Memory B cell (primary cell): ENCODE data around the gene KRTAP2-1.
"Not testable (repeated sequence)": the region's sequence is repeated elsewhere in the genome, so short reads cannot be mapped to it uniquely, and the experiment has no call there.

Experiments
- ATAC-seq: fragments of 150-1000 bp; cut with Tn5 transposase; 2 replicates; pipeline ENCODE4 v1.10.0; 2021; ENCODE audit warnings: low read depth, mild to moderate bottlenecking, moderate library complexity
- DNase-seq, 2 donors: peaks; one replicate each; pipeline ENCODE4 v3.0.0; 2022; ENCODE audit warnings: low spot score in 2 of 2
- H3K27ac Mint-ChIP-seq: one replicate; pipeline ENCODE4 v1.8.0; 2022; ENCODE audit warnings: mild to moderate bottlenecking, moderate library complexity, mixed read lengths
- H3K27me3 Mint-ChIP-seq: one replicate; pipeline ENCODE4 v1.8.0; 2022; ENCODE audit warnings: mixed read lengths
- H3K36me3 Mint-ChIP-seq: one replicate; pipeline ENCODE4 v1.8.0; 2022; ENCODE audit warnings: mild to moderate bottlenecking, mixed read lengths
- H3K4me1 Mint-ChIP-seq: one replicate; pipeline ENCODE4 v1.8.0; 2022; ENCODE audit warnings: mixed read lengths
- H3K4me3 Mint-ChIP-seq: one replicate; pipeline ENCODE4 v1.8.0; 2022; ENCODE audit warnings: mild to moderate bottlenecking, moderate library complexity, mixed read lengths
- H3K9me3 Mint-ChIP-seq: one replicate; pipeline ENCODE4 v1.8.0; 2022; ENCODE audit warnings: mixed read lengths

The KRTAP2-1 gene

DNA sequence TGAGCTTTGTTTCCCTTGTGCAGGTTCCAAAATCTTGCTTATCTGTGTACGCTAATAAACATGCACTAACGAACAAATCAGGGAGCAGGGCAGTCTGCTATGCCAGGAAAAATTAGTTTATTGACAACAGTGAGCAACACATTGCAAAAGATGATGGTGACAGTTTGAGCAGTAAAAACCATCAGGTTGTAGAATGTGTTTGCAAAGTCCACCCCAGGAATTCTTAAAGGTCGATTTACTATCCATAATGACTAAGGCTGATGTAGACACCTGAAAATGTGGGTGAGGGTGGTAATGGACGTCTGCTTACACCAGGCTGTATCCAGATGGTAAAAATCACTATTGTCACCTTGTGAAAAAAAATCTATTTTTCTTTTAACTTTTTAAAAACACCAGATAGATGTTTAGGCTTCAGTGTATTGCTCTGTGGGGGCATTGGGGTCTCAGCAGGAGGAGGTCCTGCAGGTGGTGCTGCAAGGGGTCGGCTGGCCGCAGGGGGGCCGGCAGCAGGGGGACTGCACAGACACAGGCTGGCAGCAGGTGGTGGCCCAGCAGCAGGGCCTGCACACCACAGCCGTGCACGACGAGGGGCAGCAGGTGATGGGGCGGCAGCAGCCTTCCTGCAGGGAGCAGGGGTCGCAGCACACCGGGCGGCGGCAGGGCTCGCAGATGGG lies 18.0 kb upstream of the KRTAP2-1 start:
- not testable (repeated sequence) for H3K4me1 Mint-ChIP-seq, H3K27ac Mint-ChIP-seq, H3K36me3 Mint-ChIP-seq, ATAC-seq, DNase-seq, H3K9me3 Mint-ChIP-seq, H3K4me3 Mint-ChIP-seq
- peaks cover 19% of the 10 kb centered on the region for H3K27me3 Mint-ChIP-seq

DNA sequence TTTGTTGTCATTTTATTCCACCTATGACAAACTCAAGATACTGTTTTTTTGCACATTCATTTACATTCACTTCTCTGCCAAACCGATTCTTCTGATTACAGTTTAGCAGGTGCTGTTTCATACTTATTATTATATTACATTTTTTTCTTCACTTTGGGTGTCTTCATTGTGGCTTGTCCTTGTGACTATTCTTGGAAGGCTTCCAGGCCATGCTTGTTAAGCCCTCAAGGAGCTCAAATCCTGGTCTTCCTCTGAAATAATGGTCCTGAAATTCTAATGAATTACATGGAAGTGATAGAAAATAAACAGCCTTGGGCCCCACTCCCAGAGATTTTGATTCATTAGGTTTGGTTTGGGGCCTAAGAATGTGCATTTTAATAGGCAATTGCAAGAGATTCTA lies 17.2 kb upstream of the KRTAP2-1 start:
- no peaks in the 10 kb centered on the region for H3K4me1 Mint-ChIP-seq
- H3K27me3 Mint-ChIP-seq, result peaks cover 20% of the 10 kb centered on the region
- ATAC-seq (no peak), DNase-seq (no peak)
- no peak overlapping the region for H3K4me3 Mint-ChIP-seq
- H3K36me3 Mint-ChIP-seq, result no peaks in the 10 kb centered on the region
- H3K27ac Mint-ChIP-seq, result no peak overlapping the region
- H3K9me3 Mint-ChIP-seq, result no peaks in the 10 kb centered on the region

DNA sequence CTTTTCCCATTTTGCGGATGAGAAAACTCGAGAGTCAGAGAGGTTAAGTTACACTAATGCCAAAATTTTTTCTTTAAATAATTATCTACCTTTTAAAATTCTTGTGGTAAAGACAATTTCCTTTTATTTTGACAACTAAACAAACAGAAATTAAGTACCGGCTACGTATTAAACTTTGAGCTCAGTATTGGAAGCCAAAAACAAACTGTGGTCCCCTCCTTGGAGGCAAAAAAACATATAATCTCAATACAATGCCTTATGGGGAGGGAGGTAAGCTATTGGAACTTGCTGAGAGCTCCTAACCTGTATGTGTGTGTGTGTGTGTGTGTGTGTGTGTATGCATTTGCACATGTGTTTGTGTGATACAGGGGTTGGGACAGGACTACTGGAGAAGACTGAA lies 16.3 kb upstream of the KRTAP2-1 start:
- DNase-seq (no peak), ATAC-seq (no peak)
- no peaks in the 10 kb centered on the region for H3K4me1 Mint-ChIP-seq
- no peaks in the 10 kb centered on the region for H3K9me3 Mint-ChIP-seq
- H3K36me3 Mint-ChIP-seq, result no peaks in the 10 kb centered on the region
- H3K27me3 Mint-ChIP-seq, result peaks cover 20% of the 10 kb centered on the region
- H3K27ac Mint-ChIP-seq, result no peak overlapping the region
- no peak overlapping the region for H3K4me3 Mint-ChIP-seq

DNA sequence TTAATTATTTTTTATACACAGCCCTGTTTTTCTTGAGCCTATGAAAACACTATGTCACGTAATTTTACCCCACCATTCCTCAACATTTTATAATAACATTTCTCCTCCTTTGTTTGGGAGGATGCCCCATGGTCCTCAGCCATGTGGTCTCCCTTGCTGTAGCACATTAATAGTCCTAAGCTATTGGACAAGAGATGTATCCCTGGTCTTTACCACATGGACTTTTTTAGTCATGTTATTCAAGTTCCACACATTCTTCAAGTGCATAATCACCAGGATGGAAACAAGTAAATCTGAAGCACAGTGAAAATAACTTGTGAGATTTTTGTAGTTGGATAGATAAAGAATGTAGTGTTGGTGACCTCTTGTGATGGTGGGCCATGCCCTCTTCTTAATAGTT lies 14.8 kb upstream of the KRTAP2-1 start:
- H3K36me3 Mint-ChIP-seq, result peaks cover 2% of the 10 kb centered on the region
- DNase-seq, result no peak
- no peak overlapping the region for H3K27ac Mint-ChIP-seq
- no peaks in the 10 kb centered on the region for H3K4me1 Mint-ChIP-seq
- peaks cover 2% of the 10 kb centered on the region for H3K9me3 Mint-ChIP-seq
- H3K27me3 Mint-ChIP-seq, result peaks cover 25% of the 10 kb centered on the region
- ATAC-seq, result no peak
- no peak overlapping the region for H3K4me3 Mint-ChIP-seq

DNA sequence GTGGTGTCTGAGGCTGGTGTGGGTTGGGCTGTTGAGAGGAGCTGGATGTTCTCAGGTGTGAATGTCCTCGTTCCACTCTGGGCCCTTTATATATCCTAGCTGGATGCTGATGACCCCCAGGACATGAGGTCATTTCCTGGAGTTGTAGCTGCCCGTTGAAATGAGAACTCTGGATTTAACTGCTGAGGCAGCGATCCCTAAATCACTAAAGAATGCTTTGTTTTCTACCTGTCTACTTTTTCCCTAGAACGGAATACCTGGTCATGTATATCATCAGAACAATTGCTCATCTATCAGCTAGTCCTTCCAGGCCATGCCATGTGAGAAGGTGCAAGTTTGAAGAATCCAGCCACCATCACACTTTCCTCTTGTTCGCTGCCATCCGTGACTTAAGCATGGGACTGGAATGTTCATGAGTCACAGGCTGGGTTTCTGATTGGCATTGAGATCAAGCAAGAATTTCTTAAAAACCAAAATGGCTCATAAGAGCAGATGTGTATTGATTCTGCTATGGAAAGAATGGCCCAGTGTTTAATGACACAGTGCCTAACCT lies 13.0 kb upstream of the KRTAP2-1 start, which contains the start of gene KRTAP2-3:
KRTAP2-3 (minus strand) TSS at position 63 of the 553 bp plus-strand sequence. CDS start 64 bp downstream, outside the sequence.
- ATAC-seq (no peak), DNase-seq (no peak)
- H3K27ac Mint-ChIP-seq, result no peak within 1 kb of the TSS
- H3K36me3 Mint-ChIP-seq, result peaks cover 2% of the 10 kb centered on the region
- H3K9me3 Mint-ChIP-seq, result peaks cover 2% of the 10 kb centered on the region
- H3K4me1 Mint-ChIP-seq, result no peaks in the 10 kb centered on the region
- no peak within 1 kb of the TSS for H3K4me3 Mint-ChIP-seq
- H3K27me3 Mint-ChIP-seq, result peaks cover 21% of the 10 kb centered on the region

DNA sequence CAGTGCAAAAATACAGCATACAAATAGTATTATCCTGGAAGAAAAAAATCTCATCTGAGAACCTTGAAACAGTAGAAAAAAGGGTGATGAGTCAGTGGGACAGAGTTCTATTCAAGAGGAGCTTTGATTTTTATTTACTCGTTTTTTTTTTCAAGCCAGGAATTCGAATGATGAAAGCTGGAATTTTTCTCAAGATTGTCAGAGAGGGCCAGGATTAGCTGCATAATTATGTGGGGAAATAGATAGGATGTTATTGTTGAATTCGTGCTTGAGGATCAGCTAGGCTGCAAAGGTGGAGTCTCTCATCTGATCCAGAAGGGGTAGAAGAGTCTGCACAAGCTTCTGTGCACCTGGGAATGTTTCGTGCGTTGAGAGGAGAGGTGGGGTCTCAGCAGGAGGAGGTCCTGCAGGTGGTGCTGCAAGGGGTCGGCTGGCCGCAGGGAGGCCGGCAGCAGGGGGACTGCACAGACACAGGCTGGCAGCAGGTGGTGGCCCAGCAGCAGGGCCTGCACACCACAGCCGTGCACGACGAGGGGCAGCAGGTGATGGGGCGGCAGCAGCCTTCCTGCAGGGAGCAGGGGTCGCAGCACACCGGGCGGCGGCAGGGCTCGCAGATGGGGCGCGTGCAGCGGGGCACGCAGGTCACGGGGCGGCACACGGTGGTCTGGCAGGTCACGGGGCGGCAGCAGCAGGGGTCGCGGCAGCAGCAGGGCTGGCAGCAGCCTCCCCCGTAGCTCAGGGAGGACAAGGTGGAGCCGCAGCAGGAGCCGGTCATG lies 12.3 kb upstream of the KRTAP2-1 start:
- ATAC-seq, H3K4me3 Mint-ChIP-seq, H3K9me3 Mint-ChIP-seq, H3K27ac Mint-ChIP-seq, H3K36me3 Mint-ChIP-seq, H3K4me1 Mint-ChIP-seq, DNase-seq: not testable (repeated sequence)
- peaks cover 21% of the 10 kb centered on the region for H3K27me3 Mint-ChIP-seq

DNA sequence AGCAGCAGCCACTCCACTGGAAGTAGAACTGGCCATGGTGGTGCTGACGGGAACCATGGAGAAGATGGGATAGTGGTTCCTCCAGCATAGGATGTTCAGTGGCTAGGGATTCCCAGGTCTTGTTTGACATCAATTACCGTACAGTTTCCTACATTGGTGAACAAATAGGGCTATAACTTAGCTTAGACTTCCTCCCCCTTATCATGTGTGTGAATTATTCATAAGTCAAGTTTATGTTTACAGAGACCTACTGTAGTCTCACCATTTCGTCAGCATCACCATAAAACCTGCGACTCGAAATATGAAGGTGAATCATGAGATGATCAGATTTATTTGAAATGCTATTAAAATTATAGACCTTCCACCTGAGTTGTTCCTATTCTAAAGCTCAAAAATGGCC lies 11.6 kb upstream of the KRTAP2-1 start:
- ATAC-seq (no peak), DNase-seq (no peak)
- H3K27ac Mint-ChIP-seq, result no peak overlapping the region
- peaks cover 24% of the 10 kb centered on the region for H3K27me3 Mint-ChIP-seq
- peaks cover 2% of the 10 kb centered on the region for H3K36me3 Mint-ChIP-seq
- no peak overlapping the region for H3K4me3 Mint-ChIP-seq
- H3K9me3 Mint-ChIP-seq, result peaks cover 2% of the 10 kb centered on the region
- no peaks in the 10 kb centered on the region for H3K4me1 Mint-ChIP-seq

DNA sequence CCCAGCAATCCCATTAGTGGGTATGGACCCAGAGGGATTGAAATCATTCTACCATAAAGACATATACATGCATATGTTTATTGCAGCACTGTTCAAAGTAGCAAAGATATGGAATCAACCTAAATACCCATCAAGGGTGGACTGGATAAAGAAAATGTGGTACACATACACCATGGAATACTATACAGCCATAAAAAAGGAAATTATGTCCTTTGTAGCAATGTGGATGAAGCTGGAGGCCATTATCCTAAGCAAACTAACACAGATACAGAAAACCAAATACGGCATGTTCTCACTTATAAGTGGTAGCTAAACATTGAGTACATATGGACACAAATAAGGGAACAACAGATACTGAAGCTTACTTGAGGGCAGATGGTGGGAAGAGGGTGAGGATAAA lies 10.4 kb upstream of the KRTAP2-1 start:
- Mint-ChIP-seq H3K4me3 (no peak overlapping the region), H3K27me3 (peaks cover 22% of the 10 kb centered on the region), H3K36me3 (peaks cover 2% of the 10 kb centered on the region), H3K9me3 (peaks cover 7% of the 10 kb centered on the region), H3K27ac (no peak overlapping the region), H3K4me1 (no peaks in the 10 kb centered on the region)
- no peak for DNase-seq
- no peak for ATAC-seq

DNA sequence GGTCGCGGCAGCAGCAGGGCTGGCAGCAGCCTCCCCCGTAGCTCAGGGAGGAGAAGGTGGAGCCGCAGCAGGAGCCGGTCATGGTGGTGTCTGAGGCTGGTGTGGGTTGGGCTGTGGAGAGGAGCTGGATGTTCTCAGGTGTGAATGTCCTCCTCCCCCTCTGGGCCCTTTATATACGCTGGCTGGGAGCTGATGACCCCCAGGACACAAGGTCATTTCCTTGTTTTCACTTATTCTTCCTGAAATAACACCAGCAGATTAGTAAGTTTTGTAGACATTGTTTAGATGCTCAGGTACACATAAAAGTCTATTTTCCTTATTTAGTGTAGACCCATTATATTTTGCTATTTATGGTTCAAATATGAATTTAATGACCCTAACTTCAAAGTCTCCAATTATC lies 8.0 kb upstream of the KRTAP2-1 start, which contains the start of gene KRTAP2-2:
KRTAP2-2 (minus strand) TSS at position 101 of the 400 bp plus-strand sequence; CDS start at position 82, 19 bp downstream.
- peaks cover 18% of the 10 kb centered on the region for H3K27me3 Mint-ChIP-seq
- not testable (repeated sequence) for H3K9me3 Mint-ChIP-seq, ATAC-seq, H3K4me1 Mint-ChIP-seq, H3K4me3 Mint-ChIP-seq, H3K27ac Mint-ChIP-seq, DNase-seq, H3K36me3 Mint-ChIP-seq

DNA sequence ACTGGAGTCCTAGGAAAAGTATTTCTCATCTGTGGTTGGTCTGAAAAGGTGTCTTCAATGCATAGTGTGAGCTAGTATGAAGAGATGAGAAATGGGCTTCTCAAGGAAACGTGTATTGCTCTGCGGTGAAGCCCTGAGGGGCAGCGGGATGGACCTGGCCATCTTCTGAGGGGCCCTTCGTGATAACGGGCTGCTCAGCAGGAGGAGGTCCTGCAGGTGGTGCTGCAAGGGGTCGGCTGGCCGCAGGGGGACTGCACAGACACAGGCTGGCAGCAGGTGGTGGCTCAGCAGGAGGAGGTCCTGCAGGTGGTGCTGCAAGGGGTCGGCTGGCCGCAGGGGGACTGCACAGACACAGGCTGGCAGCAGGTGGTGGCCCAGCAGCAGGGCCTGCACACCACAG lies 7.4 kb upstream of the KRTAP2-1 start:
- H3K4me3 Mint-ChIP-seq, H3K4me1 Mint-ChIP-seq, H3K27ac Mint-ChIP-seq, H3K9me3 Mint-ChIP-seq, H3K36me3 Mint-ChIP-seq, DNase-seq, ATAC-seq: not testable (repeated sequence)
- H3K27me3 Mint-ChIP-seq, result peaks cover 17% of the 10 kb centered on the region

DNA sequence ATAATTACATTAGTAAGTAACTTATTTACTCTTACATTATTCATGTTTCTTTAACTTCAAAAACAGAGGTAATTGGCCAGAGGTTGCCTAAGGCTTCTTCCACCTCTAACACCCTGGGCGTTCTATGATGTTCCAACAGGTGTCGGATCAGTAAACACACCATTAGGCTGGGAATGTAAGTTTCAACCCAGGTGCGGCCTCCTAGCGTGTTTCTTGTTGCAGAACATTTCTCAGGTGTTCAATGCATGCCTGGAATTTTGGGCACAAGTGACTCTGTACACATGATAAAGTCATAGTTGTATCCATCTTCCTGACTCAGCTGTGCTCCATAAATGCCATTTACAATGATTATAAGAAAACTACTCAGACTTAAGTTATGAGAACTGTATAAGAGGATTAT lies 6.9 kb upstream of the KRTAP2-1 start:
- Mint-ChIP-seq H3K4me1 (no peaks in the 10 kb centered on the region), H3K27ac (no peak overlapping the region), H3K4me3 (no peak overlapping the region), H3K9me3 (peaks cover 7% of the 10 kb centered on the region), H3K27me3 (peaks cover 14% of the 10 kb centered on the region), H3K36me3 (peaks cover 2% of the 10 kb centered on the region)
- ATAC-seq, result no peak
- no peak for DNase-seq

DNA sequence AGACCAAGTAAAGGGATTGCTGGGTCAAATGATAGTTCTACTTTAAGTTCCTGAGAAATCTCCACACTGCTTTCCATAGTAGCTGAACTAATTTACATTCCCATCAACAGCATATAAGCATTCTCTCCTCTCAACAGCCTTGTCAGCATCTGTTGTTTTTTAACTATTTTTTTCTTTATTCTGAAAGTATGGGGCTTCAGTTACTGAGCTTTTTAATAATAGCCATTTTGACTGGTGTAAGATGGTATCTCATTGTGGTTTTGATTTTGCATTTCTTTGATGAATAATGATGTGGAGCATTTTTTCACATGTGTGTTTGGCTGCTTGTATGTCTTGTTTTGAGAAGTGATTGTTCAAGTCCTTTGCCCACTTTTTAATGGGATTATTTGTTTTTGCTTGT lies 5.5 kb upstream of the KRTAP2-1 start:
- no peaks in the 10 kb centered on the region for H3K36me3 Mint-ChIP-seq
- peaks cover 5% of the 10 kb centered on the region for H3K9me3 Mint-ChIP-seq
- H3K27ac Mint-ChIP-seq, result no peak overlapping the region
- DNase-seq (no peak), ATAC-seq (no peak)
- H3K4me3 Mint-ChIP-seq, result no peak overlapping the region
- peaks cover 9% of the 10 kb centered on the region for H3K27me3 Mint-ChIP-seq
- H3K4me1 Mint-ChIP-seq, result no peaks in the 10 kb centered on the region

DNA sequence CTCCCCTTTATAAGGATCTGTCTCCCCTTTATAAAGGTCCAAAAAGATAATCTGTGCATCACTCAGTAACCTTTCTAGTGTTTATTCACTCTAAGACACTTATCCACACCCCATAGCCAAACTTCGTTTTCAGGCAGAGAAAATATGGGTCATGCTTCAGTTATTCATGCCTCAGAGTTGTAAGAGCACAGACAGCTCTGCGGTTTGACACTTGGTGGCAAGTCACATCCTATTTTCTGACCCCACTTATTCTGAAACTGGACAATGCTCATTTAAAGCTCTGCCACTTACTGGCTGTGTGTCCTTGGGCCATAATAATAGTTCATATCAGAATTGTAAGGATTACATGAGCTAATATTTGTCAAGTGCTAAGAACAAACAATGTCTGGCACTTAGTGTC lies 2.0 kb upstream of the KRTAP2-1 start:
- DNase-seq (no peak), ATAC-seq (no peak)
- Mint-ChIP-seq H3K4me1 (peaks cover 2% of the 10 kb centered on the region), H3K4me3 (no peak overlapping the region), H3K27ac (no peak overlapping the region), H3K36me3 (no peaks in the 10 kb centered on the region), H3K27me3 (peaks cover 4% of the 10 kb centered on the region), H3K9me3 (peaks cover 5% of the 10 kb centered on the region)

DNA sequence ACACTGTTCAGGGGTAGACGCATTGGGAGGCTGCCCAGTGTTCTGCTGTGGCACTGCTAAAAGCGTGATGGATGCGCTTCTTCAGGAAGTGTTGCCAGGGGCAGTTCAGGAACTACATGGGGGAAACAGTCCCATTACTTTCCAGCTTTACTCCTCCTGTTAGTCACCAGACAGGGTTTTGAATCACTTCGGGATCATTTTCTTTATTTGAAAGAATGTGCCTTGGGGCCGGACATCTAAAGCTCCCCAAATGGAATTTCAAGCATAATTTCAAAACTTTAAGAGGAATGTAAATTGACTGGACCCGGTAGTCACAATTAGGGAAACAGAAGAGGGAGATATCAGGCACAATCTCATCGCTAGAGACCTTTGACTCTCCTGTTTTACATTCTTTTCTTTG lies 1.3 kb upstream of the KRTAP2-1 start:
- Mint-ChIP-seq H3K4me3 (no peak overlapping the region), H3K27ac (no peak overlapping the region), H3K36me3 (peaks cover 3% of the 10 kb centered on the region), H3K27me3 (peaks cover 7% of the 10 kb centered on the region), H3K4me1 (peaks cover 2% of the 10 kb centered on the region), H3K9me3 (peaks cover 5% of the 10 kb centered on the region)
- DNase-seq, result no peak
- ATAC-seq, result no peak
